Measurements from ENCODE around the gene SNRPE. TPM values are rescaled to one million over a fixed set of nuclear protein-coding genes. Genes with fewer than 3 reads are reported as not detected.

The SNRPE gene
- total RNA-seq, 1 donor from 2014 or later: 95.7 TPM

DNA sequence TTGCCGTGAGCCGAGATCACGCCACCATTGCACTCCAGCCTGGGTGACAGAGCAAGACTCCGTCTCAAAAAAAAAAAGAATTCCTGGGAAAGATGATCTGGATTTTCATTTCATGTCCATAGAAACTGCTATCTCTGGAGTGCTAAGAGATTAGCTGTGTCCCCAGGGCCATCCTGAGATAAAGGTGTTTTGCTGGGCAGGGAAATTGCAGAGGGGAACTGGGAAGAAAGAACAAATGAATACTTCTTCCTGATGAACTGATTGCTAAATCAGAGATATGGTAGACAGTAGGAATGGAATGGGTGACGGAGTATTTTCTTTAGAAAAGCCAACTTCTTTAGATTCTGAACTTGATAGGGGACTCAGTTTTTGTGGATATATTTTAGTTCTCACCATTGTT is 19.2 kb downstream of the SNRPE start:
- no peak for DNase-seq (ENCODE audit: extremely low spot score, unreplicated experiment)
- TF ChIP-seq, protein P1, sequence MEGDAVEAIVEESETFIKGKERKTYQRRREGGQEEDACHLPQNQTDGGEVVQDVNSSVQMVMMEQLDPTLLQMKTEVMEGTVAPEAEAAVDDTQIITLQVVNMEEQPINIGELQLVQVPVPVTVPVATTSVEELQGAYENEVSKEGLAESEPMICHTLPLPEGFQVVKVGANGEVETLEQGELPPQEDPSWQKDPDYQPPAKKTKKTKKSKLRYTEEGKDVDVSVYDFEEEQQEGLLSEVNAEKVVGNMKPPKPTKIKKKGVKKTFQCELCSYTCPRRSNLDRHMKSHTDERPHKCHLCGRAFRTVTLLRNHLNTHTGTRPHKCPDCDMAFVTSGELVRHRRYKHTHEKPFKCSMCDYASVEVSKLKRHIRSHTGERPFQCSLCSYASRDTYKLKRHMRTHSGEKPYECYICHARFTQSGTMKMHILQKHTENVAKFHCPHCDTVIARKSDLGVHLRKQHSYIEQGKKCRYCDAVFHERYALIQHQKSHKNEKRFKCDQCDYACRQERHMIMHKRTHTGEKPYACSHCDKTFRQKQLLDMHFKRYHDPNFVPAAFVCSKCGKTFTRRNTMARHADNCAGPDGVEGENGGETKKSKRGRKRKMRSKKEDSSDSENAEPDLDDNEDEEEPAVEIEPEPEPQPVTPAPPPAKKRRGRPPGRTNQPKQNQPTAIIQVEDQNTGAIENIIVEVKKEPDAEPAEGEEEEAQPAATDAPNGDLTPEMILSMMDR (IDR thresholded peaks at IDR 0.05): no peak
- H3K27ac Mint-ChIP-seq (ENCODE audit: unreplicated experiment): no peak overlapping the region
- no peaks in the 10 kb centered on the region for H3K36me3 Mint-ChIP-seq (ENCODE audit: unreplicated experiment)
- no peaks in the 10 kb centered on the region for H3K4me1 Mint-ChIP-seq (ENCODE audit: unreplicated experiment)
- H3K27me3 Mint-ChIP-seq (ENCODE audit: unreplicated experiment): no peaks in the 10 kb centered on the region
- no peak overlapping the region for H3K4me3 Mint-ChIP-seq (ENCODE audit: unreplicated experiment)
- peaks cover 4% of the 10 kb centered on the region for H3K9me3 Mint-ChIP-seq (ENCODE audit: unreplicated experiment)

DNA sequence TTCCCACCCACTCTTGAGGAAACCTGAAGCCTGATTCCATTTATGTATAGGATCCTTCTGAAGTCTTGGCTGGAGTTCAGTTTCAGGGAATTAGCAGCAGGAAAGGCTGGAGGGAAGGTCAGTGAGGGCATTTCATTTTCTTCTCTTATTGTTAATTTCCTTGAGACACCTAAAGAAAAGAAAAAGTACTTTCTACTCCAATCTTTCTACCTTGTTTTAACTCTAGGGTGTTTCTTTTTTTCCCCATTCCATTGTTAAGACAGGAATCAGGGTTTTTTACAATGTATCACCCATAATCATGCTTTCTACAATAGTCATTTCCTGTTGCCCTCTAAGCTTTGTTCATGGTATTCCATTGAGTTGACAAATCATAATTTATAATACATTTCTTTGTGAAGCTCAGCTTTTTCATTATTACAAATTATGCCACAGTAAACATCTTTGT is 27.4 kb downstream of the SNRPE start:
- no peaks in the 10 kb centered on the region for H3K36me3 Mint-ChIP-seq (ENCODE audit: unreplicated experiment)
- TF ChIP-seq, protein P1 (IDR thresholded peaks at IDR 0.05): no peak
- no peak overlapping the region for H3K4me3 Mint-ChIP-seq (ENCODE audit: unreplicated experiment)
- DNase-seq (ENCODE audit: extremely low spot score, unreplicated experiment): no peak
- H3K27ac Mint-ChIP-seq (ENCODE audit: unreplicated experiment): peak overlapping the region; percentile 60
- no peaks in the 10 kb centered on the region for H3K27me3 Mint-ChIP-seq (ENCODE audit: unreplicated experiment)
- no peaks in the 10 kb centered on the region for H3K9me3 Mint-ChIP-seq (ENCODE audit: unreplicated experiment)
- peaks cover 15% of the 10 kb centered on the region for H3K4me1 Mint-ChIP-seq (ENCODE audit: unreplicated experiment)

DNA sequence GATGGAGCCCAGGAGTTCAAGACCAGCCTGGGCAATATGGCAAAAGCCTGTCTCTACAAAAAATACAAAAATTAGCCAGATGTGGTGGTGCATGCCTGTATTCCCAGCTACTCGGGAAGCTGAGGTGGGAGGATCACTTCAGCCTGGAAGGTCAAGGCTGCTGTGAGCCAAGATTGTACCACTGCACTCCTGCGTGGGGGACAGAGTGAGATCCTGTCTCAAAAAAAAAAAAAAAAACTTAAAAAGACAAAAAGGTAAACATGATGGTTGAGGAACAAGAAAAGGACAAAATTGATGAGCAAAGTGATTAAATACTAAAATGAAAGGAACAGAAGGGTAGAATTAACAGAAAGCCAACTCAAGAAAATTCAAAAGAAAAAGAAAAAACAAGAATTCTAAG is 30.6 kb downstream of the SNRPE start:
- no peak for DNase-seq (ENCODE audit: extremely low spot score, unreplicated experiment)
- no peak overlapping the region for H3K4me3 Mint-ChIP-seq (ENCODE audit: unreplicated experiment)
- no peaks in the 10 kb centered on the region for H3K27me3 Mint-ChIP-seq (ENCODE audit: unreplicated experiment)
- H3K9me3 Mint-ChIP-seq (ENCODE audit: unreplicated experiment): no peaks in the 10 kb centered on the region
- peaks cover 15% of the 10 kb centered on the region for H3K4me1 Mint-ChIP-seq (ENCODE audit: unreplicated experiment)
- no peak overlapping the region for H3K27ac Mint-ChIP-seq (ENCODE audit: unreplicated experiment)
- TF ChIP-seq, protein P1 (IDR thresholded peaks at IDR 0.05): no peak
- no peaks in the 10 kb centered on the region for H3K36me3 Mint-ChIP-seq (ENCODE audit: unreplicated experiment)

DNA sequence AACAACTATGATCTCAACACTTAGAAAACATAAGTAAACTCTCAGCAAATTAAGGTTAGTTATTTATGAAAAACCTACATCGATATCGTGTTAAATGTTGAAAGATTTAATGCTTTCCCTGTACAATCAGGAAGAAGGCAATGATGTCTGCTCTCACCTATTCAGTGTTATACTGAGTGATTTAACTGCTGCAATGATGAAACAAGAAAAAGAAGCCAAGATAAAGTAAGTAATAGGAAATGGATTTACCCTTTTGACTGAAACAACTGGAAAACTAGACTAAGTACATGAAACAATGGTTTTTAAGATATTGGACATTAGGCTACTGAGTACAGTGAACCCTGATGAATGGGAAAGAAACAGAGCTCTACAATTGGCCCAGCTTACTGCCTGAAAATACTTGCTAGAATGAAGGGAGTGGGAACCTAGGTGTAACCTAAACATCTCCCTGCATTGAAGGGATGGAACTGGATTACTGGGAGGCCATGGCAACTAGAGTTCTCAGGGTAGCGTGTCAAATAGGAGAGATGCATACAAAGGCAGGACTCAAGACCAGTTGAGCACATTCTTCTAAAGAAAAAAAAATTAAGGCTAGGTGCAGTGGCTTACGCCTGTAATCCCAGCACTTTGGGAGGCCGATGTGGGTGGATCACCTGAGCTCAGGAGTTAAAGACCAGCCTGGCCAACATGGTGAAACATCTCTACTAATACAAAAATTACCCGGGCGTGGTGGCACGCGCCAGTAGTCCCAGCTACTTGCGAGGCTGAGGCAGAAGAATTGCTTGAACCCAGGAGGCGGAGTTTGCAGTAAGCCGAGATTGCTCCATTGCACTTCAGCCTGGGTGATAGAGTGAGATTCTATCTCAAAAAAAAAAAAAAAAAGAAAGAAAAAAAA is 37.3 kb downstream of the SNRPE start:
- H3K9me3 Mint-ChIP-seq (ENCODE audit: unreplicated experiment): no peaks in the 10 kb centered on the region
- TF ChIP-seq, protein P1 (IDR thresholded peaks at IDR 0.05): no peak
- no peaks in the 10 kb centered on the region for H3K4me1 Mint-ChIP-seq (ENCODE audit: unreplicated experiment)
- no peak overlapping the region for H3K27ac Mint-ChIP-seq (ENCODE audit: unreplicated experiment)
- no peak overlapping the region for H3K4me3 Mint-ChIP-seq (ENCODE audit: unreplicated experiment)
- DNase-seq (ENCODE audit: extremely low spot score, unreplicated experiment): no peak
- H3K36me3 Mint-ChIP-seq (ENCODE audit: unreplicated experiment): no peaks in the 10 kb centered on the region
- no peaks in the 10 kb centered on the region for H3K27me3 Mint-ChIP-seq (ENCODE audit: unreplicated experiment)

DNA sequence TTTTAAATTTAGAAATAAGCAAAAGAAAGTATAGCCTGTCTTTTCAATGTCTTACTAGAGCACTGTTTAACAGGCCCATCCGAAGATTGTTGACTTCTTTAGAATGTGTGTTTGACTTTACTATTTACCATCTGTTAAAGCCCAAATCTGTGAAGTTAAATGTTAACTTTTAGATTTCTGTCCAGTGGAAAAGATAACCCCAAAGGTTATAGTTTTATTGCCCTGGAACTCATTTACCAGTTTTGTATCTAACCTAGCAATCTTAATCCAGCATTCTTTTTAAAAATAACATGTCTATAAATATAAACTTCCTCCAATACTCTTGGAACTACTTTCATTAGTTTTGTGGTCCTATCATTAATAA is 37.9 kb downstream of the SNRPE start:
- H3K4me3 Mint-ChIP-seq (ENCODE audit: unreplicated experiment): no peak overlapping the region
- TF ChIP-seq, protein P1 (IDR thresholded peaks at IDR 0.05): no peak
- H3K4me1 Mint-ChIP-seq (ENCODE audit: unreplicated experiment): no peaks in the 10 kb centered on the region
- H3K36me3 Mint-ChIP-seq (ENCODE audit: unreplicated experiment): no peaks in the 10 kb centered on the region
- H3K27me3 Mint-ChIP-seq (ENCODE audit: unreplicated experiment): no peaks in the 10 kb centered on the region
- no peaks in the 10 kb centered on the region for H3K9me3 Mint-ChIP-seq (ENCODE audit: unreplicated experiment)
- H3K27ac Mint-ChIP-seq (ENCODE audit: unreplicated experiment): no peak overlapping the region
- DNase-seq (ENCODE audit: extremely low spot score, unreplicated experiment): no peak
